T follicular helper cell (primary cell): ENCODE data around the gene RUNX1.

Source experiments
- DNase-seq: peaks from one replicate; pipeline ENCODE4 v3.0.0-alpha.2; 2020; ENCODE audit warnings: low read depth

The RUNX1 gene

DNA sequence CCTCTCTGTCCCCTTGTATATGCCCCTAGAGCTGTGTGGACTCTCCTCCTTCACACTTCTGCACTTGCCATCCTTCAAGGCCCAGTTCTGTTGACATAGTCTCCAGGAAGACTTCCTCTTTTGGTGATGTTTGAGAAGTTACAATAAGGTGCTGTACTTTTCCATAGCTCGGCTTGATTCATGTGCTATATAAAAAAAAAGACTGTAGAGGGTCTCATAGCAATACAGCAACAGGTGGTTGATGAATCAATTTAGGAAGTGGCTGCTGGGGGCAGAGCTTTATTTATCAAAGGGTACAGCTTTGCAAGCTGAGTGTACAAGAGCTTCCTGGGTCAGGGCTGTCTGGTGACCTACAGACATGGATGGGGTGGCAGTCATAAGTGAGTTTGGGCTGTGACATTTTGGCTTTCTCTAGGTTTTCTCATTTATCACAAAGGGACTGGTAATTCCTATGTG is 102.7 kb downstream of the RUNX1 start:
- no peak for DNase-seq

DNA sequence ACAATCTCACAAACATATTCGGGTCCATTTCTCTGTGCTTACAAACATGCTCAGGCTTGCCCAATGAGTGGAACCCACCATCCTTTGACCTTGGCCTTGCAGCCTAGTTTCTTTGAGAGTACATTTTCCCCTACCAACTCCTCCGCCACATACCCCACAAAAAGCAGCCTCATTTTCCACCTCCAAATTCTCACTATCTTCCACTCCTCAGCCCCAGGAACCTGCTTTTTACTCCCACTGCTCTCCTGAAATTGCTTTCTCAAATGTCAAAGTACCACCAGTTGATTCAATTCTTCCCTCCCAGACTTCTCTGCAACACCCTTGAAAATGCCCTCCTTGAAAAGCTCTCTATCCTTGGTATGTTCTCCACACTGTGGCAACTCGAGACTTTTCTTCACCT is 103.8 kb downstream of the RUNX1 start:
- no peak for DNase-seq

DNA sequence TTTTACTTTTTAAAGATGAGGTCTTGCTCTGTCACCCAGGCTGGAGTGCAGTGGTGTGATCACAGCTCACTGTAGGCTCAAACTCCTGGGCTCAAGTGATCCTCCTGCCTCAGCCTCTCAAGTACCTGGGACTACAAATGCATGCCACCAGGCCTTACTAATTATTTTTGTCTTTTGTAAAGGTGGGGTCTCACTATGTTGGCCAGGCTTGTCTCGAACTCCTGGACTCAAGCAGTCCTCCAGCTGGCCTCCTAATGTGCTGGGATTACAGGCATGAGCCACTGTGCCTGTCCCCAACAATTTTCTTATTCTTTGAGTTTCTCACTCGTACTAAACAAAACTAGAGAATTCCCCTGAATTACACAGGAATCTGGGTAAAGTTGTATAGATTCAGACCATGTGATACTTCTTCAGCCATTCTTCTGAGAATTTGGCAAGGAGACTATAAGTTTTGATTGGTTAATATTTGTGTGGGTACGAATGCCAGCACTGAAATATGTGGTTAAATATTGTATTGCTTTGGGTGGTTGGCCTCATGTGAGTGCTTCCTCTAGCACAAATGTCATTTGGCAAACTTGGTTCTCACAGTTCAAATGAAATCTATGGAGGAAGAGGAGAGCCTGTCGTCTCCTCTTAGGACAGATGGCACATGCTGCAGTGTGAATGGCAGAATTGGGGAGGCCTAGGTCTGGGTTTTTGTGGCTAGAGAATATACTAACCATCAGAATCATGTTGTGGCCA is 104.9 kb downstream of the RUNX1 start:
- no peak for DNase-seq

DNA sequence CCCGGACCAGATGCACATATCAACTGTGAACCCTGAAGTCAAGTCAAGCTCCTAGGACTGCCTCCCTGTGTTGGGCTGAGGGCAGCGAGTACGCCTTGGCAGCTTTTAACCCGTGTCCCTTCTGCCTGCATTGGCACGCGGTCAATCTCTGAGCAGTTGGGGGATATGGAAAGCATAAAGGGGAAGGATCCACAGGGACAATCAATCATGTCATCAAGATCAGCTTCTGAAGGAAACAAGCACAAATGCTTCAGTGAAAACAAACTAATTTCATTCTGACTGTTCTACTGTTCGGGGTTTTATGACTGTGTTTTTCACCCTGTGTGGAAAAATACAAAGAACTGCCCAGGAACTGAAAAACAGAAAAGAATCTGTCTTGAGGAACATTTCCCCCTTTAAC is 106.2 kb downstream of the RUNX1 start:
- no peak for DNase-seq

DNA sequence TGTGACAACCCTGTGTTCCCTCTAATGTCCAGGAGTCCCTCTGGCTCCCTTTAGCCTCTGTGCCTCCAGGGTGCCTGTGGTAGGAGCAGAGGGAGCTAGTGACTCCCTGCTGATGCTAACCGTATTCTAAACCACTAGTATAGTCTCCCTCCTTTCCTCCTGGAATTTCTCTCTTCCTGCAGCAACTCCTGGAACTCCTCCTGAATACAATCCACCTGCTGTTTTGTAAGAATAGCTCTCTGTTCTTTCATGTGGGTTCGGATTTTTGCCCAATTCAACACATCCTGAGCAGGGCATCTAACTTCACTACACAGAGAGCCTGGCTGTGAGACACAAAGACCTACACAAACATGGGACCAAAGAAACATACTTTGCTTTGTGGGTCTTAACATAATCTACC is 107.9 kb downstream of the RUNX1 start:
- DNase-seq: no peak

DNA sequence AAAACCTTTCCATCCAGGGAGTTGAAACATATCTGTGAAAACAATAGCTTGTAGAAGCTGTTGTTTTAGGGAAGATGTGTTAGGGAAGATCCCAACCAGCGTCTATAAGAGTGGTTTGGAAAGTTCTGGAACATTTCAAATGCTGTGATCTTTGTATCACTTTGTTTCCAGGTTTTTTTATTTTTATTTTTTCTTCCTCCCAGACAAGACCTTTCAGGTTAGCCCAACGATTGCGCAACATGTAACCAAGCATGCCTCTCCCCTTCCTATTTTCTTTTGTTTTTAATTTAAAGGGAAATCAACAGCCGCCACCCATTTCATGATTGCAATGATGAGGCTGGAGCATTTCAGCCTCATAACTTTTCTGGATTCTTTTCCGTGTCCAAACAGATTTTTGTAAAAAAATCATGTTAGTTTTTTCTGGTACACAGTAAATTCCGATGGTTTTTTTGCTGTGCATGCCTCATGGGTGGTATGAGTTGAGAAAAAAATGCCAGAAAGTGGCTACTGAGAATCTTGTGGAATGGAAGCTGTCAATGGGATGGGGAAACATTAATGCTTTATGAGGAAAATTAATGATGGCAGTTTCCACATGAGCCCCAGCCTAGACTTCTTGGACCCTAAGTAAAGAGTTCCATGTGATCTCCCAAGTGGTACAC is 109.3 kb downstream of the RUNX1 start:
- DNase-seq: no peak

DNA sequence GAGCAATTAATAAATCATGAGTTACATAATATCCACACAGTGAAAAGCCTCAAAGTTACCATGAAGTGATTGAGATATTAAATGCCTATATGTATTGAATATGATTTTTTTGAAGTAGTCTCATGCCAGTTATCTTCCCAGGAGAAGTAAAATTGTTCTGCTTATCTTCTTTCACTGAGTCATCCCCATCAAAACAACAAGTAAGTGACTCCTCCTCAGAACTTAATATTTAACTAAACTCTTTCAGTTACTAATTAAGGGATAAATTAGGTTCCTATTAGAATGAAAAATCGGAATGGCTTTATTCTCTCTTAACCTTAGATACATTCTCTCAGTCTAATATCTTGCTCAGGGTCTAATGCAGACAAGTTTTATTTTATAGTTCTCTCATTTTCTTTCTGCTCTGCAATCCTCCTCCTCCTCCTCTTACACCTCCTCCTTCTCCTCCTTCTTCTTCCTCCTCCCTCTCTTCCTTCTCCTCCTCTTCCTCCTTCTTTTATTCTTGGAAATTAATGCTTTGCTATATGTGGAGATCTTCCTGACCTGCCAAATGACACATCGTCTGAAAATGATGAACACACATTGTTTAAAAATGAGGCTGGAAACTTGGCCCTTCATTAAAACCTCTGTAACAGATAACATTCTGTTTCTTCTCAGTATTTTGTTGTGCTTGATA is 110.9 kb downstream of the RUNX1 start:
- DNase-seq: no peak

DNA sequence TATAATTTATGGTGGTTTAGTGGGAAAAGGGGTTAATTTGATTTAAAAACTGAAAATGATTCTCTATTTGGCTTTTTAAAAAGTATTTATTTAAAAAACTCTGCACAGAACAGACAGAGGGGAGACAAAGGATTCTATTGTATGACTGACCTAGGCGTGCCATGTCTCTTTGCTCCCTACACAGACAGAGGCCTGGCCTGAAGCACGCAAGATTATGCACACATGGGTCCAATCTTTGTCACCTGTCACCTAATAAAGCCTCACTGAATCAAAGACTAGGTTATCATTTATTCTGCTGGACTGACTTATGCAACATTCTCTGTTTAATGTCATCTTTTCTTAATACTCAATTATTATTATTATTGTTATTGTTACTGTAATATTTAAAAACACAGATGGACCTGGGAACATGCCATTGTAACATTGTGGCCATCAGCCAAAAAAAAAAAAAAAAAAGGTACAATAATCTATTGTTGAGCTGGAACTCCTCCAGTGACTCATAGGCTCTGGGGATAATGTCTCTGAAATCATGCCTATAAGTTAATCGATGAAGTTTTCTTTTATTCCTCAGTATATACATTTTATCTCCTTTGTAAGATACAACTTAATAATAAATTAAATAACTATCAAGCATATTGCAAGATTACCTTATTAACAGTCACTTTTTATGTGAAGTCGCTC is 112.1 kb downstream of the RUNX1 start:
- DNase-seq: no peak

DNA sequence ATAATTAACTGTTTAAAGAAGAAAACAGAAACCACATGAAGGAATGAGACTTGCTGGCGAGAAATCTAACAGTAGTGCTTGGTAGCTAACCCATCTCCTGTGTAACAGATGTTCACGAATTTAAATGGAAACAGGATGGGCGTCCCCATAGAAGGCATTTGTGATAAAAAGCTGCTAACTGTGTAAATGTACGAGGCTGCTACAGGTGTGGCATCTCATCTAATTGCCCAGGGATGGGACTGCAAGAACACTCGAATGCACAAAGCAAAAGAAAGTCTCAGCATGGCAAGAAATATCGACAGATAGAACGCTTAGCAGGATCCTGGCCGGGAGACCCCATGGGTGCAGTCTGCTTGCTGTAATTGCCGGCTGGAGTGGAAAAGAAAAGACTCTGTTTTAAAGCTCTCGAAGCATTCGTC is 112.7 kb downstream of the RUNX1 start:
- no peak for DNase-seq

DNA sequence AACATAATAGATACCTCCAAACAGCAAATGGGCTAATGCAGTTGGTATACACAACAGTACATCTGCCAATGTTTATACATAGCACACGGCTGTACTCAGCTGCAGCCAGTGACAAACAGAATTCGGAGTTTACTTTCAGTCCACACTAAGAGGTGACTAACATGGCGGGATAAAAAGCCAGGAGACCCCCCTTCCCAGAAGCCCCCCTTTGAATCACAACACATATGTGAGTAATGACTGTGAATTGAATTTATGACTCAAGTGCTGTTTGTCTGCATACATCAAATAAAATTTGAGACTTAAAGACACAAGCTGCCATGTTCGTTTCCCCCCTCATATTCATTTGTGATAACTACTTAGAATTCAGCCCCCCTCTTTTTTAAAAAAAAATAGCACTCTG is 113.2 kb downstream of the RUNX1 start:
- DNase-seq: no peak

DNA sequence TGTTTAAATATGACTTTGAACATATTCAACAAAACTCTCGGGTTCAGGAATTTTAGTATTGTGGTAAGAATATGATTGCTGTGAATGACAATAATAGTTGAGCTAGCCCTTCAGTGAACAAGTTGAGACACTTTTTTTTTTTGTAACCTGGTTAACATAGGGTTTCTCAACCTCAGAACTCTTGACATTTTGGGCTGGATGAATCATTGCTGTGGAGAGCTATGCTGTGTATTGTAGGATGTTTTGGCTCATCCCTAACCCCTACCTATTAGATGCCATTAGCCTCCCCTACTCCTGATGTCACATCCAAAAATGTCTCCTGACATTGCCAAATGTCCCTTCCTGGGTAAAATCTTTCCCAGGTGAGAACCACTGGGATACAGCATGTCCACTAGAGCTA is 113.7 kb downstream of the RUNX1 start:
- DNase-seq: no peak

DNA sequence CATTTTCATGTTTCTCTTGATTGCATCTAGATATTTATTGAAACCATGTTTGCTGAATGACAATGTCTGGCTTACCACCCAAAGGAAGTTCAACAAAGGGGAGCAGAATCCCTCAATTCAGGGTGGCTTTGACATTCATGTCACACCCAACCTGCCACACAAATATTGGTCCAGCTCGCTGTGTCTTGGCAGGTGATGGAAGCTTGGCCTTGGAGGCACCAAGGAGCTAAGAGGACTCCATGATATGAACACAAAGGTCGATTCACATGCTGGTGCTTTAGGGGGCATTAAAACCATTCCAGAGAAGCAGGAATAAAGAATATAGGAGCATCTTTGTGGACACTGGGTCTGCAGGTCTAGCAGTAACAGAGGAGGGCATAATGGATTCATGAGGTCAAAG is 114.8 kb downstream of the RUNX1 start:
- DNase-seq: no peak

DNA sequence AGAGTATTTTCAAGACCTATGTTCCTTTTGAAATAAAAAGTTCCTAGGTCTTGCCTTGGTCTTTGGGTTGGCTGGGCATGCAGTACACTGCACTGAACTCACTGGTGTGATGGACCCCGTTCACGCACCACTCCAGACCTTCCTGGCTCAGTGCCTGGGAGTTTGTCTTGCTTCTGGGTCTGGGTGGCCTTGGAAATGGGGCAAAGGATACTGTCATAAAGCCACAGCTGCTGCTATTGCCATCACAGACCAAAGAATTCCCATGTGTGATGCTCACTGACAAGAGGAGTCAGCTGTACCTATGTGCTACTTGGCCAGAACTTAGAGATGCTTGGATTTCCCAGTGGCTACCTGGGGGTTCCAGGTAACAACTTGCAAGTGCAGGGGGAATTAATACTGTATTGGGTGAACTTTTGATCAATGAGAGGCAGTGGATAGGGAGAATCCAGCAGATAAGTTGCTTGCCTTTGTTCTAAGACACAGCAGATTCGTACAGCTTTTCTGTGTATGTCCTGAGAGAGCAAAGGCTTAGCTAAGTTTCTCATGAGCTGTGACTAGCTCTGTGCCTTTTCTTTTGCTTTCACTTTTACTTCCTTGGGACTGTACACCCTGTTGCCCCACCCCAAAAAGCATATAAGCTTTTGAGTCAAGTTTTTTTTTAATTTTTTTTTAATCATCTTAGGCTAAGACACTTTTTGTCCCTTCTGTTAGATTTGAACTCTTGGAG is 115.3 kb downstream of the RUNX1 start:
- no peak for DNase-seq

DNA sequence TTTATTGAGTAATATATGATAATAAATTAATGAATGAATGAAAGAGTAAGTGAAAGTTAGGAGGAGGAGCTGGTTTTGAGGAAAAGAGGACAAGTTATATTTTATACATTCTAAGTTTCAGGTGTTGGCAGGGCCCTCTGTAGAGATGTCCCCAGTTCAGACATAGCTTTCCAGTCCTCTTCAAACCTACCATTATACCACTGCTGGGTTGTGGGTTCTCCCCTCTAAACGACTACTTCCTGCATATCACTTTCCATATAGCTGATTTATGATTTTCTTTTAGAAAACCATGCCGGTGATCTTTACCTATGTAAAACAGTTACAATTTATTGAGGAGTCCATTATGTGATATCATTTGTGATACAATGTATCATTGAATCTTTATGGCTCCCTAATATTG is 116.9 kb downstream of the RUNX1 start:
- DNase-seq: no peak

DNA sequence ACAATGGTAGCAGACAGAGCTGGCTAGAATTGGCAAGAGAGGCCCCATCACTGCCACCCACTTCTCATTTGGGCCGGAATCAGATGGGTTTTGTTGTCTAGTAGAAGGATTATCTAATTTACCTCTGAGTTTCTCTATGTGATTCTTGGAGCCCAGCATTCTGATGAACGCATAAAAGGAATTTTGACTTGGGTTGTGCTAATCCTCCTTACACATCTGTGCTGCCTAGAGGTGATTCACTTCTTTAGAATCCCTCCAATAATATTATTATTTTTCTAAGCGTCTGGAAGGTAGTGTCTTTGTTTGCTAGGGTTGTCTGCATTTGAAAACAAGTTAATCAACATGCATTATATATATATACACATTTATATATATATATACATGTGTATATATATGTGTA is 118.1 kb downstream of the RUNX1 start:
- DNase-seq: no peak

DNA sequence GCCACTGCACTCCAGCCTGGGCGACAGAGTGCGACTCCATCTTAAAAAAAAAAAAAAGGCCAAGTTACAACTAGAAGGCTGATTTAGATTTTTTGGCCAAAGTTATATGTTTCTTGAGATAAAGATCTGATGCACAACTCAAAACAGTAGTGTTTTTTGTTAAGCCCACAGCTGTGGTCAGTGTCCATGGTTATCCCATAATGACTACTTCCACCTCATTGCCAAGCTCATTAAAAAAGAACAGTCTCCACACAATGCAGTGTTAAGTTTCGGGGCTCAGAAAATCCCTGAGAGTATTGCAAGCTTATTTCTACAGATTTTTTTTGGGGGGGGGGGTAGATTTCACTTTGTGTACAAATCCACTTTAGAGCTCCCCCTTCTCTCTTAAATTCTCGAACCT is 120.5 kb downstream of the RUNX1 start:
- DNase-seq: no peak

DNA sequence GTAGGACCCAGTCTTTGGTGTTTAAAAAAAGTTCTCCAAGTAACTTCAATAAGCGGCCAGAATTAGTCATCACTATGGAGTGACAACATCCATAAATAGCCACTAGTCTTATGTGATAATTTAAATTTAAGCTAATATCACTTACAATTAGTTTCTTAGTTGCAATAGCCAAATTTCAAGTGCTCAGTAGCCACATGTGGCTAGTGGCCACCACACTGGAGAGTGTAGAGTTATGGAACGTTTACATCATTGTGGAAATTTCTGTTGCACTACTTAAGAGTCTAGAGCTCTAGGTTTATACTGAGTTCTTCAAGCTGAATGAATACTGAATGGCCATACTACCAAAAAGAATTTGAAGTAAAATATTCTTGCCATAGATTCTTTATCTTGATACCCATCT is 121.1 kb downstream of the RUNX1 start:
- DNase-seq: no peak

DNA sequence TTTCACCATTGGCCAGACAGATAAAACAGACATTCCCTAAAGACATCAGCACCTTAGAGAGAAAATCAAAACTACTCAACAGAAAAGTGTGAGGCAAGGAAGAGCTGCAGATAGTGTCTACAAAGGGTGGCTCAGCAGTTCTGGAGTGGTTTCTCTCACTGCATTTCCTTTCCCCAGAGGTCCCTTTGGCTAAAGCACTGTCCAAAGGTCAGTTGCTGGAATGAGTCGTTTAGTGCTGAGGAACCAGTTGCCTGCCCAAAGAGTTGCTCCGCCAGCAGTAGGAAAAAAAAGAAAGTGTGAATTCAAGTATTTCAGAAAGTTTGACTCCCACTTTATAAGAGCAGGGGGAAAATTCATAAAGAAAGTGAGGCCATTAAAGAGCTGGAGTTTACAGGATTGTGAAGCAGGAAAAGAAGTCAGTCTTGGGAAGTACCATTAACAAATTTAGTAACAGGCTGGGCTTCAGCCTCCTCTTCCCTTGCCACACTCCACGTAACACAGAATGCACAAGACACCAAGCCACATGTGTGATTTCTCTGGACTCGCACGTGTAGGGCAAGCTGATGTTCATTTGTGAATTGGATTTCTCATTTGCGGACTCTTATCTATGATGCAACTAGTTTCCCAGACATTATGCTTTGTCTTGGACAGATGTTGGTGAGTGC is 122.2 kb downstream of the RUNX1 start:
- no peak for DNase-seq

DNA sequence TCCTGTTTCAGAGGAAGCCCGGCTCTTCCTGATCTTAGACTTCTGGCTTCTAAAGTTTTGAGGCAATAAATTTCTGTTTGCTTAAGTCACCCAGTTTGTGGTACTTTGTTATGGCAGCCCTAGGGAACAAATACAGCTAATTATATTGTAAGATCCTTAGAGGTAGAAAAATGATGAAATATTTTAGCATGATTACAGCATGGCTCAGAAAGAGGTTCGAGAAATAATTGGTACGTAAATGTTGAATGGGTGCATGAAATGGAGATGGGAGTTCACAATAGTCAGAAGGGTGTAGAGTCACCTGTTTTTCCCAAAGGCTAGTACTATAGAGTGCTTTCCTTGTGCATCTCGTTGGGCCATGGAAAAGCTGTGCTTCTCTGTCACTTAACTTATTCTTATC is 123.5 kb downstream of the RUNX1 start:
- no peak for DNase-seq

DNA sequence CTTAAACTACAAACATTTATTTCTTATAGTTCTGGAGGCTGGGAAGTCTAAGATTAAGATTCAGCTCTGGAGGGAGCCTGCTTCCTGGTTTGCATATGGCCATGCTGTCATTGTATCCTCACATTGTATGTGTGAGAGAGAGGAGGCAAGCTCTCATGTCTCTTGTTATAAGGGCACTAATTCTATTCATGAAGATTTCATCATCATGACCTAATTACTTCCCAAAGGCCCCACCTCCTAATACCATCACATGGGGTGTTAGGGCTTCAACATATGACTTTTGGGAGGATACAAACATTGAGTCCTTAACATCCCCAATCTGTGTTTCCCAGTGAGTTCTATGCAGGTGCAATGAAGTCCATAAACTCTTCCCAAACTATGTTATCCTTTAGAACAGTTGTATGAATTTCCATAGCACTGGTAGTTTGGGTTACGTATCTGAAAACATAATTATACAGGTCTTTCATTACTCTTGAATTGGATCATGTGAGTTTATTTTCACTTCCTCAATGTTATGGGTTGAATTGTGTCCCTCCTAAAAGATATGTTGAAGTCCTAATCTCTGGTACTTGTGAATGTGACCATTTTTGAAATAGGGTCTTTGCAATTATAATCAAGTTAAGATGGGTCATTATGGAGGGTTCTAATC is 124.2 kb downstream of the RUNX1 start:
- no peak for DNase-seq

DNA sequence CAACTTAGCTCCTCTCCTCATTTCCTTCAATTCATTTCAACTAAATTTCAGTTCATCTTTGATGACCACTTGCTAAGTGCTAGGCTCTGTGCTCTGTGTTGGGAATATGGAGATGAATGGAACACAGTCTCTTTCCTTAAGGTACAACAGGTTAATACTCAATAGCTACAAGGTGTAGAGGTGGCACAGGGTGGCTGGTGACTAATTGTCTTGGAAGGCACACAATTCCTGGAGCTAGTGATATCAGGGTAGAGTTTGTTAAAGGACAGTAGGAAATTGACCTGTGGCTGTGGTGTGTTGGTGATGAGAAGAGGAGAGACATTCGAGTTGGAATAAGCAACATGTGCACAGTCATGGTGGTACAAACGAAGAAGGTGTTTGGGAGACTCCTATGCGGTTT is 124.9 kb downstream of the RUNX1 start:
- no peak for DNase-seq
